ENCODE results near the gene TTLL10.

The TTLL10 gene

GRCh38 chr1:1161683-1162079, 12.0 kb upstream of the TTLL10 start:
- H3K36me3 ChIP-seq: no peaks in the 10 kb centered on the region
- no peaks in the 10 kb centered on the region for H3K9me3 ChIP-seq
- no peak overlapping the region for H3K4me3 ChIP-seq
- intact Hi-C loops (cut with DNase I; ENCODE audit: low total_unique reads): no loop called here
- DNase-seq: no peak
- peaks cover 0 to 17% (median 8%) of the 10 kb centered on the region in 4 donors for H3K4me1 ChIP-seq
- peaks cover 3 to 52% of the 10 kb centered on the region in 2 donors for H3K27me3 ChIP-seq
- no peak overlapping the region for H3K27ac ChIP-seq
- TF ChIP-seq CTCF (IDR thresholded peaks at IDR 0.05): no peak

GRCh38 chr1:1162597-1163537, 10.8 kb upstream of the TTLL10 start:
- Histone ChIP-seq H3K4me1 (peaks cover 0 to 14% (median 8%) of the 10 kb centered on the region in 4 donors), H3K4me3 (no peak overlapping the region), H3K27me3 (peaks cover 3 to 64% of the 10 kb centered on the region in 2 donors), H3K9me3 (no peaks in the 10 kb centered on the region), H3K27ac (no peak overlapping the region), H3K36me3 (no peaks in the 10 kb centered on the region)
- DNase-seq: no peak
- intact Hi-C loops (cut with DNase I; ENCODE audit: low total_unique reads): no loop called here
- no peak for TF ChIP-seq CTCF (IDR thresholded peaks at IDR 0.05)

- Histone ChIP-seq H3K27ac (no peak overlapping the region), H3K9me3 (no peaks in the 10 kb centered on the region), H3K36me3 (no peaks in the 10 kb centered on the region), H3K4me1 (peaks cover 0 to 6% (median 1%) of the 10 kb centered on the region in 4 donors), H3K4me3 (no peak overlapping the region), H3K27me3 (peaks cover 3 to 72% of the 10 kb centered on the region in 2 donors)
- DNase-seq: no peak
- intact Hi-C loops (cut with DNase I; ENCODE audit: low total_unique reads): no loop called here
- TF ChIP-seq CTCF (IDR thresholded peaks at IDR 0.05): no peak
These were observed 10.1 kb upstream of the TTLL10 start for GRCh38 chr1:1163538-1164070.

GRCh38 chr1:1164361-1164700, 9.3 kb upstream of the TTLL10 start:
- Histone ChIP-seq H3K4me3 (no peak overlapping the region), H3K27me3 (peaks cover 3 to 79% of the 10 kb centered on the region in 2 donors), H3K9me3 (no peaks in the 10 kb centered on the region), H3K4me1 (no peaks in the 10 kb centered on the region), H3K27ac (no peak overlapping the region), H3K36me3 (no peaks in the 10 kb centered on the region)
- no peak for DNase-seq
- TF ChIP-seq CTCF (IDR thresholded peaks at IDR 0.05): no peak
- intact Hi-C loops (cut with DNase I; ENCODE audit: low total_unique reads): no loop called here

GRCh38 chr1:1164701-1165451, 8.8 kb upstream of the TTLL10 start:
- no peaks in the 10 kb centered on the region for H3K9me3 ChIP-seq
- H3K27ac ChIP-seq: no peak overlapping the region
- peaks cover 3 to 84% of the 10 kb centered on the region in 2 donors for H3K27me3 ChIP-seq
- no peak for DNase-seq
- intact Hi-C loops (cut with DNase I; ENCODE audit: low total_unique reads): no loop called here
- H3K4me1 ChIP-seq: no peaks in the 10 kb centered on the region
- H3K4me3 ChIP-seq: no peak overlapping the region
- no peaks in the 10 kb centered on the region for H3K36me3 ChIP-seq
- no peak for TF ChIP-seq CTCF (IDR thresholded peaks at IDR 0.05)

Measured in tibial artery (tissue), 4 donors.